ENCODE results near the gene ARFRP1. TPM values are rescaled to one million over a fixed set of nuclear protein-coding genes. Genes with fewer than 3 reads are reported as not detected.

The ARFRP1 gene
- total RNA-seq, 1 experiment from 2014 or later: 42.7 TPM

DNA sequence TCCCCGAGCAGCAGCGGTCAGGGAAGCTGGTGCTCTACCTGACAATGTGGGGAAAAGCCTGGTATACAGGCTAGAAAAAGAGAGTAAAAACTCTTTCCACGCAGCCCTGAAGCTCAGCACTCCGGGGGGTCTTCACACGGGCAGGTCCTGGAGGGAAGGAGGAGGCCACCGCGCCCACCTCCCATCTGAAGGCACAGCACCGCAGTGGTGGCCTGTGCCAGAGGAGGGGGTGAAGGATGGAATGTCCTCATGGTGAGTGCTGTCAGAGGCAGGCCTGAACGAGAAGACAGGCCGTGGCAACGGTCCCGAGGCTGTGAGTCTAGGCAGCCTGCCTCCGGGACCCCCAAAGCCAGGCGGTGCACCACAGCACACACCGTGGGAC is 37.6 kb upstream of the ARFRP1 start:
- Mint-ChIP-seq H3K4me1 (peaks cover 0 to 2% of the 10 kb centered on the region in 2 experiments; a peak in 1 of 4 replicates), H3K27me3 (ENCODE audit: low read depth) (no peaks in the 10 kb centered on the region), H3K36me3 (ENCODE audit: insufficient read depth in 1 of 3, low read depth in 3 of 3) (peaks cover 0 to 14% (median 14%) of the 10 kb centered on the region in 3 experiments; a peak in 4 of 7 replicates), H3K27ac (peak overlapping the region in 1 of 3 experiments; percentile 50; a peak in 1 of 7 replicates), H3K4me3 (no peak overlapping the region), H3K9me3 (no peaks in the 10 kb centered on the region)
- DNase-seq: no peak
- Histone ChIP-seq H3K27ac (ENCODE audit: insufficient read length, low read depth, low read length) (no peak overlapping the region), H3K18ac (ENCODE audit: insufficient read length, low read depth, low read length) (no peak overlapping the region), H3K9ac (ENCODE audit: extremely low read depth, insufficient read length, low read length) (no peak overlapping the region), H3K4ac (ENCODE audit: low read depth, low read length) (no peak overlapping the region), H4K20me1 (ENCODE audit: control insufficient read depth, insufficient read depth, insufficient read length) (no peaks in the 10 kb centered on the region), H2BK5ac (ENCODE audit: insufficient read length, low read length) (no peak overlapping the region), H4K91ac (ENCODE audit: insufficient read length, low read depth, low read length) (no peak overlapping the region), H3K27me3 (ENCODE audit: insufficient read depth, low read length) (no peaks in the 10 kb centered on the region), H2AK5ac (ENCODE audit: insufficient read length, low read length) (no peak overlapping the region), H3K56ac (ENCODE audit: insufficient read length, low read depth, low read length) (no peak overlapping the region), H3K79me1 (ENCODE audit: insufficient read depth, low read depth, low read length, poor library complexity, severe bottlenecking) (no peaks in the 10 kb centered on the region), H2AFZ (ENCODE audit: low read length) (no peak overlapping the region), H4K8ac (replicated peaks; ENCODE audit: insufficient read length, low read depth, low read length) (no peak overlapping the region), H3K9me3 (ENCODE audit: control insufficient read depth, low read depth, low read length) (no peaks in the 10 kb centered on the region), H3K14ac (ENCODE audit: insufficient read depth, low read length) (no peak overlapping the region), H3K4me2 (ENCODE audit: insufficient read depth, insufficient read length, low read length) (no peak overlapping the region), H3K23ac (ENCODE audit: insufficient read length, low read depth, low read length) (no peak overlapping the region), H3K4me1 (ENCODE audit: insufficient read depth, low read length) (no peaks in the 10 kb centered on the region), H3T11ph (ENCODE audit: low read length) (no peak overlapping the region), H2BK12ac (ENCODE audit: insufficient read length, low read depth, low read length) (no peak overlapping the region), H2BK120ac (ENCODE audit: low read depth, low read length, poor library complexity, severe bottlenecking) (no peak overlapping the region), H2BK15ac (ENCODE audit: low read depth, low read length) (no peak overlapping the region), H4K5ac (ENCODE audit: insufficient read length, low read depth, low read length) (no peak overlapping the region), H2BK20ac (ENCODE audit: low read depth, low read length, poor library complexity, severe bottlenecking) (no peak overlapping the region), H3K23me2 (ENCODE audit: insufficient read length, low read depth, low read length, poor library complexity, severe bottlenecking) (peaks cover 7% of the 10 kb centered on the region), H3K79me2 (ENCODE audit: insufficient read depth, low read length) (no peaks in the 10 kb centered on the region)
- TF ChIP-seq, protein P1, sequence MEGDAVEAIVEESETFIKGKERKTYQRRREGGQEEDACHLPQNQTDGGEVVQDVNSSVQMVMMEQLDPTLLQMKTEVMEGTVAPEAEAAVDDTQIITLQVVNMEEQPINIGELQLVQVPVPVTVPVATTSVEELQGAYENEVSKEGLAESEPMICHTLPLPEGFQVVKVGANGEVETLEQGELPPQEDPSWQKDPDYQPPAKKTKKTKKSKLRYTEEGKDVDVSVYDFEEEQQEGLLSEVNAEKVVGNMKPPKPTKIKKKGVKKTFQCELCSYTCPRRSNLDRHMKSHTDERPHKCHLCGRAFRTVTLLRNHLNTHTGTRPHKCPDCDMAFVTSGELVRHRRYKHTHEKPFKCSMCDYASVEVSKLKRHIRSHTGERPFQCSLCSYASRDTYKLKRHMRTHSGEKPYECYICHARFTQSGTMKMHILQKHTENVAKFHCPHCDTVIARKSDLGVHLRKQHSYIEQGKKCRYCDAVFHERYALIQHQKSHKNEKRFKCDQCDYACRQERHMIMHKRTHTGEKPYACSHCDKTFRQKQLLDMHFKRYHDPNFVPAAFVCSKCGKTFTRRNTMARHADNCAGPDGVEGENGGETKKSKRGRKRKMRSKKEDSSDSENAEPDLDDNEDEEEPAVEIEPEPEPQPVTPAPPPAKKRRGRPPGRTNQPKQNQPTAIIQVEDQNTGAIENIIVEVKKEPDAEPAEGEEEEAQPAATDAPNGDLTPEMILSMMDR (conservative IDR thresholded peaks at IDR 0.05): no peak
- WGBS (ENCODE audit: extremely low coverage, insufficient read length, low lambda C conversion rate): no CpG with 5 or more reads among the region's 15 CpGs
